ENCODE measurements around the gene ZFYVE26.
"Not testable (repeated sequence)": the region's sequence is repeated elsewhere in the genome, so short reads cannot be mapped to it uniquely, and the experiment has no call there.

The ZFYVE26 gene

GRCh38 chr14:67816326-67817002 is at the start of gene ZFYVE26:
TSS of gene ZFYVE26 (minus strand) at chr14:67816590. CDS start at chr14:67815963, 627 bp downstream.
- peak; percentile 89 to 90 for DNase-seq

- DNase-seq, result no peak
These were observed 46.8 kb upstream of the ZFYVE26 start for GRCh38 chr14:67863223-67863622.

DNA sequence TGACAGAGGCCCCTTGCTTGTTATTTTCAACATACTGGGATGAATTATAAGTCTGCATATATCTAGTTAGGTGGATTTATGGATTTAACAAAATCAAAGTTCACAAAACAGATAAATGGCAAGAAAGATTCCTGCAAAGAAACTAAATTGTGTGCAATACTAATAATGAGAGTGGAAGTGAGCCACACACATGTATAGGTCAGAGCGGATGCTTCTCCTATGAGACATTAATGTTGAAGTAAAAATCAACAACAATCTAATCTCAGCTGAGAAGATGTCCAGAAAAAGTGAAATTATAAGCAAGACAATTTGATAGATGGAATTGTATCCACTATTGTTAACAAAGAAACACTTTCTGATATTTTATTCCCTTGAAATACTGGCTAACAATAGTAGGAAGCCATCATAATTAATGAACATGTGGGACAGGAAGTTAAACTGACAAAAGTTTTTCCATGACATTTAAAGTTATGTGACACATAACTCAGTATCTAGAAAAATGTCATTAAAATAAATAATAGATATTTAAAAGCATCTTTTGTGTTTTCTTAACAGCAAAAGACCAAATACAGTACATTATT is 42.9 kb upstream of the ZFYVE26 start:
- DNase-seq, result no peak

DNA sequence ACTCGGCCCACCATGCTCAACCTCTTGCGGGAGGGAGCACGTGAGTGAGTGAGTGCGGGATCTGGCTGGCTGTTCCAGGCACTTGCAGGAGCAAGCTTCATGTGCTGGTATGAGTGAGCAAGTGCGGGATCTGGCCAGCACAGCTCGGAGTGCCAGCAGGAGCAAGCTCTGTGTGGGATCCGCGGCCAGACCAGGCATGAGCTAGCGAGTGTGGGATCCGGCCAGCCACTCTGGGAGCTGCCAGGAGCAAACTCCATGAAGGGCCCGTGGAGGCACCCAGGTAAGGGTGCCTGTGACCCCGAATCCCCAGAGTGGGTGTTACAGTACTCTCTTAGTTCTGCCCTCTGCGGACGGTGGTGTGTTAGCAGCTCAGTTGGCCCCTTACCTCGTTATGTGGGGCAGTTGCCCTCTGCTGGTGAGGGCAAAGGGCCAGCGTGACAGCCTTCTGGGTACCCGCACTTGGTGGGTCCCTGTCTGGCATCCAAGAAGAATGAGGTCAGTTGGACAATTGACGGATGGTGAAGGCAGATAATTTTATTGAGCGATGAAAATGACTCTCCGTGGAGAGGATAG is 41.5 kb upstream of the ZFYVE26 start:
- no peak for DNase-seq

- no peak for DNase-seq
These were observed 40.4 kb upstream of the ZFYVE26 start for GRCh38 chr14:67856827-67857226.

DNA sequence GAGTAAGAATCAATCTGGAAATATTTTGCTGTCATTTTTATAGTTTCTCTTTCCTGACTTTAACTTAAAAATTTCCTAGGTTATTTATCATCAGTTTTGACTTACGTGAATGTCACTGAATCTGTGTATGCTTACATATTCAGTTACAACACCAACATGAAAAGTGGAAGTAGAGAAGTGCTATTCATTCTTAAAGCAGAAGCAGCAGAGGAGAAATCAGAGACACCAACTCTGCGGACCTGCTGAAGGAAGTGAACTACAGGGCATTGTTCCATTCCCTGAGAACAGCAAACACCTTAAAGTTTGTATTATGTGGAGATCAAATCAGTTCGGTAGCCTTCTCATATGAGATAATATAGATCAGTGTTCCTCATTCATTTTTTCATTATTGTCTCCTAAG is 37.3 kb upstream of the ZFYVE26 start:
- DNase-seq, result peak in 1 of 2 donors; percentile 11

- DNase-seq, result no peak
These were observed 36.7 kb upstream of the ZFYVE26 start for GRCh38 chr14:67852926-67853604.

- no peak for DNase-seq
These were observed 35.5 kb upstream of the ZFYVE26 start for GRCh38 chr14:67851785-67852410.

DNA sequence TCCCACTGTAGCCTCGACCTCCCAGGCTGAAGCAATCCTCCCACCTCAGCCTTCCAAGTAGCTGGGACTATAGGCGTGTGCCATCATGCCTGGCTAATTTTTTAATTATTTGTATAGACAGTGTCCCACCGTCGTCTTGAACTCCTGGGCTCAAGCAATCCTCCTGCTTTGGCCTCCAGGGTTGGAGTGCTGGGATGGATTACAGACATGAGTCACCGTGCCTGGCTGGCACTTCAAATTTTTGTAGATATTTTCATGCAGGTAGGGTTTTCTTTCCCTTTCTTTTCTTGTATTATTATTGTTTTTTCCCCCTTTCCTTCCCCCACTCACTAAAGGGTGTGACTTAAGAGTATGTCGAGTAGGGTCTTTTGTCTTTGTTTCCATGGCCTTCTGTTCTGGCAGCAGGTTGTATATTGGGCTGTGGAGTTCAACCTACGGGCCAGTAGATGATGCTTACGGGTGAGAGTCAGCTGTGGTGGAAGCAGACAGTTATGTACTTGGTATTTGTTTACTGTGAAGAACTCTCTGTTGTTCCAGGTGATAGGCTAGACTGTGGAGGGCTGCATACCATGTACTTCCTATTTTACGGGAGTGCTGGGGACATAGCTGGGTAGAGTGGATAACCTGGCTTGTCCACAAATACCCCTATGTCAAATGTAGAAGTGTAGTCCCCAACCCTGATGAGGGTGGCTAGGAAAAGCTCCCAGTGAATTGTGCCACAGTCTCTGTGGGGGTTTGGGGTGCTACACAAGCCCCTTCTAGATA is 33.9 kb upstream of the ZFYVE26 start:
- no peak for DNase-seq

DNA sequence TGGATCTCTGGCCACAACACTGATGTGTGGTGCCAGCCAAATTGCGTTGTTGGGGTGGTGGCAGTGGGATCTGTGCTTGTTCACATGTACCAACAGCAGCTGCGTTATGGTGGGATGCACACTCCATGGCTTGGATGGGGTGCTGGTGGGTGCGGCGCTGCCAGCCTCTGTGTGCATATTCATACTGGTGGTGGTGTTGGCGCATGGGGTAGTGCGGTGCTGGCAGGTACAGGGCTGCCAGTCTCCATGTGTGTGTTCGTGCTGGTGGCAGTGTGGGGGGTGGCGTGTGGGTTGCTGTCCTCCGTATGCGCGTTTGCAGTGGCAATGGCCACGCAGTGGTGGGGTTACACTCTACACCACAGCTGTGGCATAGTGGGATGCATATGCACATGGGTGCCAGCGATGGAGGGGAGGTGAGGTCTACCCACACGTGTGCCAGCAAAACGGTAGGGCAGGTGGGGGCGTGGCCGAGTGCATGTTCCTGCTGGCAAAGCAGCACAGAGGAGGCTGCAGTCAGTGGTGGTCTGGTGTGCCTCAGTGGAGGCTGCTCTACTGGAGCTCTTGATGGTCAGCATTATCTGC is 29.7 kb upstream of the ZFYVE26 start:
- DNase-seq, result no peak

- peak; percentile 68 to 79 for DNase-seq
These were observed 20.7 kb upstream of the ZFYVE26 start for GRCh38 chr14:67837011-67837624.

DNA sequence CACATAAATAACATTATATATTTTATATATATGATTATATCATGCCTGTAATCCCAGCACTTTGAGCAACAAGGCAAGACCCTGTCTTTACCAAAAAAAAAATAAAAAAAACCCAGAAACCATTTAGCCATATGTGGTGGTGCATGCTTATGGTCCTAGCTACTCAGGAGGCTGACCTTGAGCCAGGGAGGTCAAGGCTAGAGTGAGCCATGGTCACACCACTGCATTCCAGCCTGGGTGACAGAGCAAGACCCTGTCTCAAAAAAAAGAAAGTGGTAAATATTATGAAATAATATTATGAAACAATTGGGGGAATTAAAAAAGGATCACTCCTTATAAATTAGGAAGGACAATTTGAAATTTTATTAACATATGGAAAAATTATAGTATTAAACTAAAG is 19.2 kb upstream of the ZFYVE26 start:
- no peak for DNase-seq

DNA sequence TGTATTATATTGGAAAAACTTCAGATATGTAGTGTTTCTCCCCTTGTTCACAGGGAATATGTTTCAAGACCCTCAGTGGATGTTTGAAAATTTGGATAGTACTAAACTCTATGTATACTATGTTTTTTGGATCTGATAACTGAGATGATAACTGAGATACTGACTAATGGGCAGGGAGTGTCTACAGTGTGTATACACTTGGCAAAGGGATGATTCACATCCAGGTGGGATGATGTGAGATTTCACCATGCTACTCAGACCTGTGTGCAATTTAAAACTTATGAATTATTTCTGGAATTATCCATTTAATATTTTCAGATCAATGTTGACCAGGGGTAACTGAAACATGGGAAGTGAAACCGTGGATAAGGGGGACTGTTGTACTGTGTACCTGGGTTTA is 17.0 kb upstream of the ZFYVE26 start:
- DNase-seq, result no peak

DNA sequence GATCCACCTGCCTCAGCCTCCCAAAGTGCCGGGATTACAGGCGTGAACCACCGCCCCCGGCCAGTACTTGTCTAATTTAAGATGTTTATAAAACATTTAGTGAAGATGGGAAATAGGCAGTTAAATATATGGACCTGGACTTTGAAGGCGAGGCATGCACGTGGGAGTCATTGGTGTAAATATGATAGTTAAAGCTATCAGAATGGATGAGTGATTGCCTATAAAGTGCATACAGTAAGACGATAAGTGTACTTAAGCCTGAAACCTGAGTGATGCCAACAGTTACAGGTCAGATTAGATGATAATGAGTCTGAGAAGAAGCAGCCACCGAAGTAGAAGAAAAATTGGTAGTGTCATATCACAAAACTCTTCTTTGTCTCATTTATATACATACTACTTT is 14.7 kb upstream of the ZFYVE26 start:
- DNase-seq, result no peak

DNA sequence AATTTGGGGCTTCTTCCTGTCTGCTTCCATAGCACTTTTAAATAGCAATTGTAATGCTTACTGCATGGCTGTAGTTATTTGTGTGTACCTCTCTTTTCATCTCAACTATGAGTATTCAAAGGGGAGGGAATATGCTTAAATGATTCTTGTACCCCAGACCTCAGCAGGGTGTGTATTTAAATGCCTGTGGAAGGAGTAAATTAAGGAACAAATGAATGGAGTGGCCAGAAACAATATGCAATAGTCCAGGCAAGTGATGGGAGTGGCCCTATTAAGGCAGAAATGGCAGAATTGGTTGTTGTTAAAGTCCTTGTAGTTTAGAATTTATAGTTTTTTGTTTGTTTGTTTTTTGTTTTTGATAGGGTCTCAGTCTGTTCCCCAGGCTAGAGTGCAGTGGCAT is 4.7 kb upstream of the ZFYVE26 start:
- DNase-seq, result no peak

DNA sequence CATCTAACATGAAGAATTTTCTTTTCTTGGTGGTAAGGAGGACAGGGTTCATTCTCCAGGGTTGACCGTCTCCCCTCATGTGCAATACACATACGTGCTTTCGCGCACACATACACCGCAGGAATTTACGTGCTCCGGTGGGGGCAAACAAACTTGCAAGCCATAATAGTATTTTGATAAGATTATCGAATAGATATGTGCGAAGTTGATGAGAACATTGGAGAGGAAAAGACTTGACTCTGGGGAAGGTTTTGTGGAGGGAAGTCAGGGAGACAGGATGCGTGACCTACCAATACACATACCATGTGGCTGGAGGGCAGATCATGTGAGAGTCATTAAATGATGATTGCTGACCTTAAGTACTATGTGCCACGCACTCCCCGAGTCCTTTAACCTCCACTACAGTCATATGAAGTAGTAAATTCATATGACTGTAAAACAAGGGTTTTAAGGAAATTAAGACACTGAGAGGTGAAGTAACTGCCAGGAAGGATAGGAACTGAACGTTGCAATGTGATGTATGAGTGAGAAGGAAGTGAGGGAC is 4.1 kb upstream of the ZFYVE26 start:
- peak in 1 of 2 donors; percentile 6 for DNase-seq

- DNase-seq, result peak; percentile 87 to 92
These were observed 3.4 kb upstream of the ZFYVE26 start, which contains the start of gene RAD51B for GRCh38 chr14:67819563-67820421. TSS of gene RAD51B (plus strand) at chr14:67819779.

- DNase-seq, result not testable (repeated sequence)
These were observed 2.1 kb upstream of the ZFYVE26 start for GRCh38 chr14:67818476-67818875.

- DNase-seq, result no peak
These were observed 1.5 kb upstream of the ZFYVE26 start for GRCh38 chr14:67817750-67818438.
